IPS-NIHi7 (cell line): ENCODE measurements around the gene RSPH6A.

Experiments used
- DNase-seq: peaks from one replicate; pipeline ENCODE4 v3.0.0; 2012; ENCODE audit warnings: mixed read lengths; ENCODE audit errors: extremely low spot score

Gene RSPH6A

DNA sequence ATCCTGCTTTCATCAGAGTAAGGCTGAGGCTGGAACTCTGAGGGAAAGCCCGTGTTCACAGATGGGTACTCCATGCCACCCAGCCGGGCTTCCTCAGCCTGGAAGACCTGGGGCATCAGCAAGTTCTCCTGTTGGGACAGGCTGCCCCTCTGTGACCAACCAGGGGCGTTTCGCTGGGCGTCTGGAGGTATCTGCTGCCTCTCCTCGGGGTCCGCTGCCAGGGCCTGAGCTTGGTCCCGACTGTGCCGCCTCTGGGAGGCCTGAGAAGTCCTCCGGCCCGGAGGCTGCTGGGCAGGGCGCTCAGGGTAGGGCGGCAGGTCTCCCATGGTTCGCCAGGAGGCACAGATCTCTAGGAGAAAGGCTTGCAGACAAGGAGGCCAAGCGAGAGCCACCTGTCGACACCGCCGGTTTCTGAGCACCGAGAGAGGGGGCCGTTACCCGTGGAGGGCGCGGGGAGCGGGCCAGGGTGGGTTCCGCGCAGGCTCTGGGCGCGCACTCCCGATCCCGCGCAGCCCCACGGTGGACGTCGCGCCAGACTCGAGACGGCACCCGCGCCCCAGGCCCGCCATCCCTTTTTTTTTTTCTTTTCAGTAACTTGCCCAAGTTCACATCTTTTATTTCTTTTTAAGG is at the start of gene RSPH6A:
TSS of gene RSPH6A (minus strand) at position 458 of the 630 bp plus-strand sequence. CDS start at position 326, 132 bp downstream.
- peak; percentile 59 for DNase-seq

DNA sequence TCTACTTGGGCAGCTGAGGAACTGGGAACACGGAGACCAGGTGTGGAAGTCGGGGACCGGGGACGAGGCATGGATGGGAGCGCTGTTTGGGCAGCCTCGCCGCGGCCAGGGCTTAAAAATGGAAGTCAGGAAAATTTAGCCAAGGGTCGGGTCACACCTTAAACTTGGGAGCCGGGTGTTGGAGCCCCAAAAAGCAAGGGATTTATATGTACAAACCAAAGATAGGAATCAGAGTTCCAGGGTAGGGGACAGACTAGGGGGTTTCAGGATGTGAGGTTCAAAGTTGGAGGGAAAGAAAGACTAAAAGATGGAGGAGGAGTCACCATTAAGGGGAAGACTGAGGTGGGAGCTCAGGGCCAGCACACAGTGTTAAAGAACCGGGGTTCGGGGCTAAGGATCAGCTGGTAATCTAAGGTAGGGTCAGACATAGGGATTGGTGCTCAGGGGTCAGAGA is 49.5 kb upstream of the RSPH6A start:
- DNase-seq: no peak

GRCh38 chr19:45863840-45864628 is 48.9 kb upstream of the RSPH6A start, which contains the start of gene FOXA3:
Gene FOXA3, plus strand, starts transcription at chr19:45864326. Its CDS starts 131 bp downstream, at chr19:45864457.
- peak; percentile 87 for DNase-seq

DNA sequence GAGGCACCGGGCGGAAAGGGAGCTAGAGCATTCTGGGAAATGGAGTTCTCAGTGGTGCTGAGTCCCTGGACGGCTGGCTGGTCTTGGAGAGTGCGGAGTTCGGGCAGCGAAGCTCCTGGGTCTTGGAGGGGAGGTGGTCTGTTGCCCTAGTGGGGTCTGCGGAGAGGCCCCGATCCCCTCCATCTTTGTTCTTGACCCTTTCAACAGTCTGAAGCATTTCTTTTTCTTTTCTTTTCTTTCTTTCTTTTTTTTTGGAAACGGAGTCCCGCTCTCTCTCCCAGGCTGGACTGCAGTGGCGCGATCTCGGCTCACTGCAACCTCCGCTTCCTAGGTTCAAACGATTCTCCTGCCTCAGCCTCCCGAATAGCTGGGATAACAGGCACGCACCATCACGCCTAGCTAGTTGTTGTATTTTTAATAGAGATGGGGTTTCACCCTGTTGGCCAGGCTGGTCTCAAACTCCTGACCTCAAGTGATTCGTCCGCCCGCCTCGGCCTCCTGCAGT is 48.3 kb upstream of the RSPH6A start:
- DNase-seq: no peak

GRCh38 chr19:45862564-45863334 is 47.6 kb upstream of the RSPH6A start, which contains the start of gene SYMPK:
Gene SYMPK, minus strand, starts transcription at chr19:45863147. Its CDS starts 8,652 bp downstream, at chr19:45854495.
- DNase-seq: peak; percentile 100

- no peak for DNase-seq
Measured at GRCh38 chr19:45862271-45862563, 47.1 kb upstream of the RSPH6A start.

- no peak for DNase-seq
Measured at GRCh38 chr19:45860359-45861259, 45.5 kb upstream of the RSPH6A start.

DNA sequence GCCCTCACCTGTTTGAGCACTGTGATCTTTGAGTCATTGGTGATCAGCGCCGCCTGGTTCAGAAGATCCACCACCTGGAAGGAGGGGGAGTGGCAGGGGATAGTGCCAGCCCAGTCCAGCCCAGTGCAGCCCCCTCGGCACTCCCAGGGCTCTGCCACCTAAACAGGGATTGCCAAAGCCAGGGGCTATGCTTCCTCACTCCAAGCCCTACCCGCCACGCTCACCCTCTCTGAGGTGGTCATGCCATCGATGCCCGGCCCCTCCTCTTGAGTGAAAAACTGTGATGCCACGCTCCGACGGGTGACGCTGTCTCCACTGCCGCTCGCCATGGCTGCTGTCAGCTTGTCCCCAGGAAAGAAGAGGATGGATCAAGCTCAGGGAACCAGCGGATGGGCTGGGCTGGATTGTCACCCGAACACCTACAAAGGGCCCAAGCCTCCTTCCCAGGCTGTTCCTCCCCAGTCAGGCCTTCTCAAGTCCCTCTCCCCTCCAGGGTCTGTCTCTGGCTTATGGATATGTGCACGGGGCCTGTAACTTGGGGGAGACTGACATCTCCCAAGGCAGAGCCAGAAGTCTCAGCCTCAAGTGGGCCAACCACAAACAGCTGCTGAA is 39.2 kb upstream of the RSPH6A start:
- DNase-seq: no peak

DNA sequence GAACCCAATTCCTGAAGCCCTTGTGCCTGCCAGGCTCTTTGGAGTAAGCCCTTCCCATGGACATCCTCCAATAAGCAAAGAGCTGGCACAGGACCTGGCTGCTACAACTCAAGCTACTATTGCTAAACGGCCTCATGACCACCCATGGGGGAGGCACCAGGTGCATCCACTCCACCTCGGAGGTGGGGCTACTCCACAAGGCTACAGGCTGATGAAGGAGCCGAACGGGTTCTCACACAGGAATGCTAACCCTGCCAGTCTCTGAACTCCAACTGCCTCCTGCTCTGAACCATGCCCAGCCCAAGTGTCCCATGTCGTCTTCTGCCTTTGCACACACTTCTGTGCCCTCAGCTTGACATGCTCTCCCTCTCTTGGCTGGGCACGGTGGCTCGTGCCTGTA is 37.9 kb upstream of the RSPH6A start:
- no peak for DNase-seq

DNA sequence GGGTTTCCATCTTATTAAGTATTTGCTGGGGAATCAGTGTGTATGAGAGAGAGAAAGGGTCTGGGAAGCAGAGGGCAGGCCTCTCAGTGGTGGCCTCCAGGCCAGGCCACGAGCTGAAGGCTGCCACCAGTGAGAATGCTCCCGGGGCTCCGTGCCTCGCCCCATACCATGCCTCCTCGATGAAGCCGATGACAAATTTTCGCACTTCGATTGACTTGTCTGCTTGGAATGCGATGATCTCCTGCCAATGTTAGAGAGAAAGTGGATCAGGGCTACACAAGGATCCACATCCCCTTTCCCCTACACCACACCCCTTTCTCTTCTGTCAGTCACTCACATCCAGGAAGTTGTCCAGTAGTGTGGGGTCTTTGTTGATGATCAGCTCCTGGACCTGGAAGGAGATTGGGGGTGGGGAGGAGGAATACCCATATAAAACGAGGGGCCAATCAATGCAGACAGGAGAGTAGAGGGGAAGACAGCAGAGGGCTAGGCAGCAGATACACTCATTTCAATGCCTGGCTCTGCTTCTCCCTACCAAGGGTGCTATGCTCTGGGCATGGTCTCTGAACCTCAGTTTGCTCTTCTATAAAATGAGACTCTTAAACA is 37.1 kb upstream of the RSPH6A start:
- DNase-seq: no peak

- DNase-seq: no peak
Measured at GRCh38 chr19:45848922-45849321, 33.8 kb upstream of the RSPH6A start.

- no peak for DNase-seq
Measured at GRCh38 chr19:45847663-45848062, 32.6 kb upstream of the RSPH6A start.

- DNase-seq: no peak
Measured at GRCh38 chr19:45842198-45842597, 27.1 kb upstream of the RSPH6A start.

GRCh38 chr19:45834970-45835369 is 19.9 kb upstream of the RSPH6A start:
- no peak for DNase-seq

GRCh38 chr19:45828945-45829344 is 13.8 kb upstream of the RSPH6A start:
- no peak for DNase-seq

DNA sequence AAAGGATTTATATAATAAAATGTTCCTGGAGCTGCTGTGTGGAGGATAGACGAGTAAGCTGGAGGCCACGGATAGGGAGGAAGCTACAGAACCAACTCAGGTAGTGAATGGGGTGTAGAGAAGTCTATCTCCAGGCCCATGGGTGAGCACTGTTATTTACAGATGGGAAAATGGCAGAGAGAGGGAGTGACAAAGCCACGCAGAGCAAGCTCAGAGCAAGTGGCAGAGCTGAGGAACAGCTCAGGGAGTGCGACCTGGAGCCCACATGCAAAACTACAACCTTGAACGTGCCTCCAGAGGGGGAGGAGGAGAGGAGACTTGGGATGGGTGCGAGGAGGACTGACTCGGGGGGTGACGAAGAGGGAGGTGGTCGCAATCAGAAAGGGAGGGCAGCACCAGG is 13.4 kb upstream of the RSPH6A start:
- no peak for DNase-seq

DNA sequence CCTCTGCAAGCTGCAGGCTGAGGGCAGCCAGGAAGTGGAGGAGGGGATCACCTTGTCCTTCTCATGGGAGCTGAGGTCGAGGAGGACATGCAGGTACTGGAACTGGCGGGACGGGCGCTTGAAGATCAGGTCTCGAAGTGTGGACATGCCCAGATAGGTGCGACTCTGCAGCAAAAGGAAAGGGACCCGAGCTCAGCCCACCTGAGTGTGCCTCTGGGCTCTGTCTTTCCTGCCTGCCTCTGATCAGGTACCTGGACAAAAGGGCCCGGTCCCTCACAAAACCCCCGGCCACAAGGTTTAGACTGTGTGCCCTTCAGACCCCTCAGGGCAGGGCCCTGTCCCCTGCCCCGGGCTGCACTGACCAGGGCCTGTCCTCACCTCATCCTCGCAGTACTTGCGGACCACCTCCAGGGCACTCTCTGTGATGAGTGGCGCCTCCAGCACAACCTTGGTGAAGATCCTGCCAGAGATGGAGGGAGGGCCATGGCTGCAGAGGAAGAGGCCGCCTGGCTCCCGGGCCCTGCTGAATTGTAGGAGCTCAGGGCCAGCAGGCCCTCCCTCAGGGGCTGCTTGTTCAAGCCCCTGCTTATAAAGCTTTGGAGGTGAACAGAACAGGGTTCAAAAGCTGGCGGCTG is 12.5 kb upstream of the RSPH6A start:
- DNase-seq: no peak

- DNase-seq: no peak
Measured at GRCh38 chr19:45826934-45827333, 11.8 kb upstream of the RSPH6A start.

- no peak for DNase-seq
Measured at GRCh38 chr19:45825917-45826893, 11.1 kb upstream of the RSPH6A start.
